ENCODE results near the gene CDK17. TPM values are rescaled to one million over a fixed set of nuclear protein-coding genes. Genes with fewer than 3 reads are reported as not detected.

CDK17 gene
- total and polyA plus RNA-seq, 9 of the 15 experiments (the other 6 are each of a cell fraction or from before 2014, with no cell fraction given): 4.8 to 39.3 (median 21.6) TPM

GRCh38 chr12:96305665-96306064, 94.6 kb downstream of the CDK17 start (continued):
- no peak for TF ChIP-seq CHD7 (IDR thresholded peaks at IDR 0.05; ENCODE audit: low read depth, low read length)
- no peak for TF ChIP-seq ADNP (tag; IDR thresholded peaks at IDR 0.05)
- TF ChIP-seq TEAD4 (IDR thresholded peaks at IDR 0.05; ENCODE audit: low read length): no peak
- no peak for TF ChIP-seq TEAD4 (CRISPR knock-in tag; IDR thresholded peaks at IDR 0.05; ENCODE audit: borderline replicate concordance)

Measured in K562 (cell line).